ENCODE data around the gene WDR72. TPM values are rescaled to one million over a fixed set of nuclear protein-coding genes. Genes with fewer than 3 reads are reported as not detected.

WDR72 gene
- total RNA-seq, 2 donors from 2014 or later: 0.03 to 0.10 TPM

- DNase-seq: no peak
- intact Hi-C loops (cut with DNase I): no loop called here
- ATAC-seq: no peak
Observed at GRCh38 chr15:53482055-53482454, 277.4 kb downstream of the WDR72 start.

GRCh38 chr15:53477981-53478766, 281.3 kb downstream of the WDR72 start:
- ATAC-seq (no peak), DNase-seq (no peak)
- intact Hi-C loops (cut with DNase I): no loop called here

GRCh38 chr15:53473886-53474285, 285.6 kb downstream of the WDR72 start:
- intact Hi-C loops (cut with DNase I): no loop called here
- no peak for ATAC-seq

GRCh38 chr15:53473435-53473834, 286.0 kb downstream of the WDR72 start:
- intact Hi-C loops (cut with DNase I): no loop called here

More at GRCh38 chr15:53473886-53474285, 285.6 kb downstream of the WDR72 start:
- no peak for DNase-seq

GRCh38 chr15:53472883-53473282, 286.6 kb downstream of the WDR72 start:
- intact Hi-C loops (cut with DNase I): no loop called here
- ATAC-seq (no peak), DNase-seq (no peak)

More at GRCh38 chr15:53473435-53473834, 286.0 kb downstream of the WDR72 start:
- ATAC-seq: no peak
- no peak for DNase-seq

GRCh38 chr15:53472210-53472609, 287.3 kb downstream of the WDR72 start:
- DNase-seq (no peak), ATAC-seq (no peak)
- intact Hi-C loops (cut with DNase I): no loop called here

GRCh38 chr15:53470743-53471142, 288.7 kb downstream of the WDR72 start:
- no peak for DNase-seq
- intact Hi-C loops (cut with DNase I): no loop called here
- no peak for ATAC-seq

- no peak for ATAC-seq
- no peak for DNase-seq
- intact Hi-C loops (cut with DNase I): no loop called here
Observed at GRCh38 chr15:53469422-53469821, 290.0 kb downstream of the WDR72 start.

Other genes with a start within 250 kb of the WDR72 start
- gene UNC13C, start 218.8 kb upstream of the WDR72 start, total RNA-seq: under 1 TPM; 0.09 to 0.29 TPM

Data from left cardiac atrium (tissue), 4 donors.